GM12878 (cell line): ENCODE data around the gene SLC5A7. TPM values are rescaled to one million over a fixed set of nuclear protein-coding genes. Genes with fewer than 3 reads are reported as not detected.

Experiments
- ATAC-seq: fragments of 200-7000 bp; cut with Tn5 transposase; 3 replicates; pipeline ENCODE4 v1.9.1; 2020; ENCODE audit warnings: mild to moderate bottlenecking, moderate library complexity
- BruUV-seq: library from RNA; stranded (reverse); fragments of 400-500 nt; replicated peaks from 2 replicates; lab custom pipeline; 2021; lab: Mats Ljungman, UMichigan
- CTCF ChIA-PET: fragments of 300-600 bp; sonication (Branson Sonifier 250); formaldehyde crosslinking; extraction: SDS; loops from one replicate; lab custom pipeline; 2021; ENCODE audit warnings: inconsistent platforms; lab: Yijun Ruan, JAX
- POLR2A ChIA-PET: fragments of 350-600 bp; formaldehyde crosslinking; extraction: SDS; loops from one replicate; lab custom pipeline; 2021; ENCODE audit warnings: inconsistent platforms; lab: Charles Lee
- RAD21 ChIA-PET: fragments of 300-600 bp; sonication (Branson Sonifier 250); formaldehyde crosslinking; loops from one replicate; lab custom pipeline; 2023; ENCODE audit warnings: antibody characterized with exemption; ENCODE audit not compliant: unreplicated experiment; lab: Charles Lee
- SMC1A ChIA-PET: fragments of 300-600 bp; sonication (Branson Sonifier 250); formaldehyde crosslinking; loops from one replicate; lab custom pipeline; 2023; ENCODE audit not compliant: unreplicated experiment, uncharacterized antibody; lab: Charles Lee
- DNase-seq: peaks from one replicate; pipeline ENCODE4 v3.0.0-alpha.2; 2011; ENCODE audit warnings: low read depth, low spot score
- FAIRE-seq: peaks from 3 replicates; lab custom pipeline; 2011; peaks lifted over from hg19 to GRCh38; lab: Jason Lieb, UNC
- H2AFZ ChIP-seq: 2 replicates; pipeline ENCODE4 v1.6.0; 2011; ENCODE audit warnings: low read depth, low read length, control low read depth; ENCODE audit not compliant: control insufficient read depth
- H3K27ac ChIP-seq: 2 replicates; pipeline ENCODE4 v1.5.1; 2011; ENCODE audit warnings: control low read depth; ENCODE audit not compliant: control insufficient read depth, insufficient read depth
- H3K27me3 ChIP-seq, 2 experiments: replicated peaks in 1 of 2; 2 replicates each; pipeline versions ENCODE4 v1.6.0 to v1.6.1; 2011; ENCODE audit warnings: low read length in 1 of 2; ENCODE audit not compliant: control insufficient read depth in 2 of 2, insufficient read depth in 2 of 2
- H3K36me3 ChIP-seq, 2 experiments: 2 replicates each; pipeline ENCODE4 v1.5.1; 2011; ENCODE audit warnings: low read length in 1 of 2; ENCODE audit not compliant: control insufficient read depth in 2 of 2, insufficient read depth in 2 of 2
- H3K4me1 ChIP-seq: 2 replicates; pipeline ENCODE4 v1.6.1; 2011; ENCODE audit warnings: mild to moderate bottlenecking, low read length, moderate library complexity, mixed read lengths; ENCODE audit not compliant: control insufficient read depth, insufficient read depth
- H3K4me2 ChIP-seq: 2 replicates; pipeline ENCODE4 v1.6.0; 2011; ENCODE audit warnings: control low read depth; ENCODE audit not compliant: control insufficient read depth, insufficient read depth
- H3K4me3 ChIP-seq: fragments of 200-600 bp; sonication (generic); 2 replicates; pipeline ENCODE4 v1.5.1; 2016
- H3K79me2 ChIP-seq: 2 replicates; pipeline ENCODE4 v1.6.0; 2011; ENCODE audit warnings: low read length; ENCODE audit not compliant: control insufficient read depth, insufficient read depth
- H3K9ac ChIP-seq: 2 replicates; pipeline ENCODE4 v1.8.0; 2011; ENCODE audit warnings: low read length, control low read depth, mixed read lengths; ENCODE audit not compliant: control insufficient read depth, insufficient read depth
- H3K9me3 ChIP-seq: replicated peaks from 3 replicates; pipeline ENCODE4 v1.5.1; 2011; ENCODE audit warnings: mild to moderate bottlenecking, low read length; ENCODE audit not compliant: control insufficient read depth, insufficient read depth
- H4K20me1 ChIP-seq: 2 replicates; pipeline ENCODE4 v1.6.0; 2011; ENCODE audit not compliant: control insufficient read depth, insufficient read depth
- EED ChIP-seq: sonication (generic); IDR thresholded peaks from 2 replicates; pipeline ENCODE4 v1.6.1; 2016; ENCODE audit warnings: antibody characterized with exemption, low read depth
- KLF5 ChIP-seq: fragments of 450-650 bp; IDR thresholded peaks from 2 replicates; pipeline ENCODE4 v1.6.1; 2014; ENCODE audit warnings: mild to moderate bottlenecking; ENCODE audit not compliant: partially characterized antibody
- MAX ChIP-seq: IDR thresholded peaks from 2 replicates; pipeline ENCODE4 v1.6.1; 2012; ENCODE audit warnings: low read depth, low read length, improper control_type of control experiment
- MTA3 ChIP-seq: IDR thresholded peaks from 2 replicates; pipeline ENCODE4 v1.6.1; 2012; ENCODE audit warnings: low read length, inconsistent platforms, borderline replicate concordance
- SREBF2 ChIP-seq: IDR thresholded peaks from 2 replicates; pipeline ENCODE4 v1.6.1; 2012; ENCODE audit warnings: mild to moderate bottlenecking, low read length
- STAT1 ChIP-seq: fragments of 450-650 bp; conservative IDR thresholded peaks from 2 replicates; pipeline ENCODE4 v1.6.1; 2014; ENCODE audit warnings: antibody characterized with exemption, mild to moderate bottlenecking
- ZBTB11 ChIP-seq: fragments of 450-650 bp; formaldehyde crosslinking; IDR thresholded peaks from 2 replicates; pipeline ENCODE4 v1.5.0; 2022; ENCODE audit warnings: mild to moderate bottlenecking, missing genetic modification characterization
- WGBS: methylation state at CpG from one replicate; pipeline ENCODE4 v1.1.6; 2016; ENCODE audit warnings: low lambda C conversion rate; ENCODE audit not compliant: insufficient replicate concordance, insufficient coverage; ENCODE audit errors: missing lambda C conversion rate; 5-methylcytosine and 5-hydroxymethylcytosine counted together
- in situ Hi-C: fragments of 300-500 bp; cut with MboI; formaldehyde crosslinking; loops from 9 replicates; pipeline ENCODE4 v1.14.3; 2018; ENCODE audit warnings: mixed read lengths
- intact Hi-C: fragments of 100-400 bp; cut with micrococcal nuclease; formaldehyde crosslinking; loops from one replicate; pipeline ENCODE4 v1.14.2; 2022; ENCODE audit not compliant: unreplicated experiment
- polyA plus RNA-seq, 11 experiments: library from polyadenylated mRNA; depleted of rRNA in 4 of 11; unstranded in 6 of 11; stranded (reverse) in 5 of 11; fragments of >200 nt; fragmentation: Nextera tagmentation in 4 of 11; fragmentation: Illumina TruSeq in 1 of 11; extraction: Ambion mirVana in 4 of 11; extraction: Trizol in 1 of 11; gene quantifications; 1 replicate in 1 of 11; 2 replicates in 10 of 11; pipeline versions ENCODE4 v1.2.1 to v1.2.3, GENCODE V29; 2011 to 2016; ENCODE audit warnings: inconsistent platforms in 2 of 11, missing spikeins in 2 of 11, low read depth in 1 of 11
- total RNA-seq, 4 experiments: library from RNA; depleted of rRNA in 3 of 4; stranded (reverse); fragments of >200 nt in 3 of 4; fragmentation: Illumina TruSeq in 1 of 4; extraction: Trizol in 1 of 4; gene quantifications; 2 replicates each; pipeline versions ENCODE4 v1.2.1 to v1.2.3, GENCODE V29; 2013 to 2021
- TF ChIP-seq, protein P1 (sequence below): IDR thresholded peaks from 2 replicates; pipeline ENCODE4 v1.6.1; 2012; ENCODE audit warnings: low read depth, low read length, improper control_type of control experiment

The SLC5A7 gene
- total and polyA plus RNA-seq, 10 of the 15 experiments (the other 5 are each of a cell fraction or from before 2014, with no cell fraction given), result not detected

GRCh38 chr2:107989445-107989844 lies 3.1 kb downstream of the SLC5A7 start:
- H3K4me2 ChIP-seq, result no peak overlapping the region
- WGBS, result 30% methylated on average over 6 of the region's 6 CpGs

More at GRCh38 chr2:107989445-107989844, 3.1 kb downstream of the SLC5A7 start:
- no peaks in the 10 kb centered on the region for H3K36me3 ChIP-seq
- CTCF ChIA-PET, result no interaction called here
- H3K27ac ChIP-seq, result no peak overlapping the region
- H4K20me1 ChIP-seq, result no peaks in the 10 kb centered on the region
- RAD21 ChIA-PET, result no interaction called here
- H3K79me2 ChIP-seq, result no peaks in the 10 kb centered on the region
- BruUV-seq, result no TSS peak
- no peak for DNase-seq
- intact Hi-C loops, result no loop called here
- H3K4me3 ChIP-seq, result no peak overlapping the region
- no peak overlapping the region for H3K9ac ChIP-seq
- FAIRE-seq, result no peak
- H2AFZ ChIP-seq, result no peak overlapping the region
- H3K4me1 ChIP-seq, result no peaks in the 10 kb centered on the region
- no peak for TF ChIP-seq EED
- TF ChIP-seq, protein P1, sequence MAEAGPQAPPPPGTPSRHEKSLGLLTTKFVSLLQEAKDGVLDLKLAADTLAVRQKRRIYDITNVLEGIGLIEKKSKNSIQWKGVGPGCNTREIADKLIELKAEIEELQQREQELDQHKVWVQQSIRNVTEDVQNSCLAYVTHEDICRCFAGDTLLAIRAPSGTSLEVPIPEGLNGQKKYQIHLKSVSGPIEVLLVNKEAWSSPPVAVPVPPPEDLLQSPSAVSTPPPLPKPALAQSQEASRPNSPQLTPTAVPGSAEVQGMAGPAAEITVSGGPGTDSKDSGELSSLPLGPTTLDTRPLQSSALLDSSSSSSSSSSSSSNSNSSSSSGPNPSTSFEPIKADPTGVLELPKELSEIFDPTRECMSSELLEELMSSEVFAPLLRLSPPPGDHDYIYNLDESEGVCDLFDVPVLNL, result no peak
- TF ChIP-seq STAT1, result no peak
- TF ChIP-seq ZBTB11 (CRISPR knock-in tag), result no peak
- no peak for TF ChIP-seq SREBF2
- TF ChIP-seq MAX, result no peak
- TF ChIP-seq MTA3, result no peak
- no peak for TF ChIP-seq KLF5
- POLR2A ChIA-PET, result no interaction called here
- H3K9me3 ChIP-seq, result no peaks in the 10 kb centered on the region
- in situ Hi-C loops, result no loop called here
- ATAC-seq, result no peak
- H3K27me3 ChIP-seq, result no peaks in the 10 kb centered on the region
- SMC1A ChIA-PET, result no interaction called here
